Measurements from ENCODE around the gene LRRN2. TPM values are rescaled to one million over a fixed set of nuclear protein-coding genes. Genes with fewer than 3 reads are reported as not detected.

The LRRN2 gene
- polyA plus RNA-seq, 1 of the 3 experiments (the other 2 are of a cell fraction): not detected

GRCh38 chr1:204618148-204618760 is 67.3 kb downstream of the LRRN2 start (continued):
- TF ChIP-seq CTCF (IDR thresholded peaks at IDR 0.05): no peak
- TF ChIP-seq YY1 (IDR thresholded peaks at IDR 0.05; ENCODE audit: low read depth): no peak
- TF ChIP-seq NFIC (IDR thresholded peaks at IDR 0.05; ENCODE audit: borderline replicate concordance): no peak
- no peak for TF ChIP-seq NRF1 (IDR thresholded peaks at IDR 0.05; ENCODE audit: low read depth, low read length)
- TF ChIP-seq USF2 (IDR thresholded peaks at IDR 0.05; ENCODE audit: borderline replicate concordance, low read depth, low read length): no peak

- 51% methylated on average over 9 of the region's 13 CpGs for WGBS (ENCODE audit: low lambda C conversion rate)
These were observed 68.0 kb downstream of the LRRN2 start for GRCh38 chr1:204617256-204618147.

More at GRCh38 chr1:204617256-204618147, 68.0 kb downstream of the LRRN2 start:
- POLR2A ChIA-PET: interaction anchor here (0.6 kb wide), 1 partner anchor 19 kb away, joined by 3 read pairs; no protein-coding TSS in a partner anchor
- Histone ChIP-seq H2AFZ (ENCODE audit: low read depth) (no peak overlapping the region), H3K27ac (ENCODE audit: low read depth in 2 of 2, low read length in 1 of 2) (no peak overlapping the region), H3K9me3 (no peaks in the 10 kb centered on the region), H3K27me3 (ENCODE audit: insufficient read depth) (peaks cover 27% of the 10 kb centered on the region; the same call in 1 of the 2 replicates), H3K36me3 (replicated peaks in 1 of 2; ENCODE audit: control insufficient read depth in 1 of 2, insufficient read depth in 2 of 2, low read length in 1 of 2) (no peaks in the 10 kb centered on the region), H4K20me1 (ENCODE audit: insufficient read depth) (no peaks in the 10 kb centered on the region), H3K9ac (no peak overlapping the region), H3K4me2 (no peak overlapping the region), H3K9me2 (no peaks in the 10 kb centered on the region), H3F3A (replicated peaks; ENCODE audit: insufficient read depth) (no peaks in the 10 kb centered on the region), H3K79me2 (ENCODE audit: insufficient read depth) (no peaks in the 10 kb centered on the region), H3K4me1 (ENCODE audit: control insufficient read depth in 1 of 2, insufficient read depth in 2 of 2, low read depth in 1 of 2, low read length in 1 of 2) (peaks cover 0 to 2% of the 10 kb centered on the region in 2 experiments; a peak in 1 of 4 replicates), H3K4me3 (ENCODE audit: low read depth in 2 of 2, low read length in 1 of 2) (no peak overlapping the region)
- CTCF ChIA-PET: interaction anchor here (1.1 to 3.2 kb wide), 3 partner anchors 22 to 189 kb away, joined by 4 to 13 read pairs (median 4); no protein-coding TSS in a partner anchor
- TF ChIP-seq RAD21 (IDR thresholded peaks at IDR 0.05; ENCODE audit: low read length) (no peak), EZH2phosphoT487 (IDR thresholded peaks at IDR 0.05; ENCODE audit: borderline replicate concordance, low read depth) (no peak), FOSL2 (IDR thresholded peaks at IDR 0.05; ENCODE audit: borderline replicate concordance, low read depth) (no peak), RXRA (IDR thresholded peaks at IDR 0.05; ENCODE audit: borderline replicate concordance, low read depth) (no peak), YY1 (IDR thresholded peaks at IDR 0.05; ENCODE audit: low read depth) (no peak), SMC3 (IDR thresholded peaks at IDR 0.05; ENCODE audit: low read depth, low read length) (no peak), EP300 (IDR thresholded peaks at IDR 0.05; ENCODE audit: borderline replicate concordance in 1 of 2, low read depth in 1 of 2, low read length in 1 of 2) (no peak), ZBTB33 (IDR thresholded peaks at IDR 0.05; ENCODE audit: borderline replicate concordance, low read depth) (no peak)
- no peak for DNase-seq
